Upper lobe of right lung (tissue), 1 donor: ENCODE results near the gene CFAP206. TPM values are rescaled to one million over a fixed set of nuclear protein-coding genes. Genes with fewer than 3 reads are reported as not detected.

Experiments
- ATAC-seq: fragments of 200-7000 bp; cut with Tn5 transposase; one replicate; pipeline ENCODE4 v1.9.1; 2020; ENCODE audit warnings: mild to moderate bottlenecking, moderate library complexity
- DNase-seq: peaks from one replicate; pipeline ENCODE4 v3.0.0-alpha.2; 2020
- H3K27ac ChIP-seq: fragments of 200-600 bp; one replicate; pipeline ENCODE4 v1.8.0; 2022
- H3K27me3 ChIP-seq: fragments of 200-600 bp; one replicate; pipeline ENCODE4 v1.8.0; 2022; ENCODE audit warnings: mild to moderate bottlenecking
- H3K36me3 ChIP-seq: fragments of 200-600 bp; one replicate; pipeline ENCODE4 v1.8.0; 2022
- H3K4me1 ChIP-seq: fragments of 200-600 bp; one replicate; pipeline ENCODE4 v1.8.0; 2022
- H3K4me3 ChIP-seq: fragments of 200-600 bp; one replicate; pipeline ENCODE4 v1.8.0; 2022; ENCODE audit warnings: mild to moderate bottlenecking
- H3K9me3 ChIP-seq: fragments of 200-600 bp; one replicate; pipeline ENCODE4 v1.8.0; 2022
- CTCF ChIP-seq: fragments of 200-600 bp; IDR thresholded peaks from one replicate; pipeline ENCODE4 v1.8.0; 2022; ENCODE audit warnings: antibody characterized with exemption
- intact Hi-C: fragments of 100-400 bp; cut with DNase I; formaldehyde crosslinking; loops from one replicate; pipeline ENCODE4 v1.11.0; 2022
- total RNA-seq: library from RNA; stranded (reverse); fragmentation: NEBNext Ultra II Directional; extraction: Animal tissue kit (Norgen Biotek cat#: 25700); gene quantifications from one replicate; pipeline ENCODE4 v1.2.1, GENCODE V29; 2021
- donor health status: DM: no; HTN: yes; CAD: no; lungs with severe emphysema.

Gene CFAP206
- total RNA-seq, 1 donor from 2014 or later, result 0.26 TPM

GRCh38 chr6:87465051-87465450, 57.3 kb downstream of the CFAP206 start:
- TF ChIP-seq CTCF, result no peak
- Histone ChIP-seq H3K4me1 (no peaks in the 10 kb centered on the region), H3K27me3 (no peaks in the 10 kb centered on the region), H3K4me3 (no peak overlapping the region), H3K36me3 (no peaks in the 10 kb centered on the region), H3K27ac (no peak overlapping the region), H3K9me3 (no peaks in the 10 kb centered on the region)
- no peak for DNase-seq
- intact Hi-C loops, result no loop called here
- ATAC-seq, result no peak

GRCh38 chr6:87472525-87473418, 65.0 kb downstream of the CFAP206 start, which contains the start of gene SLC35A1:
Gene SLC35A1, plus strand, starts transcription at chr6:87472974. Its CDS starts 30 bp downstream, at chr6:87473004.
- Histone ChIP-seq H3K9me3 (no peaks in the 10 kb centered on the region), H3K36me3 (peaks cover 6% of the 10 kb centered on the region), H3K4me1 (peaks cover 22% of the 10 kb centered on the region), H3K27ac (peak within 1 kb of the TSS; percentile 95), H3K4me3 (peak within 1 kb of the TSS; percentile 93), H3K27me3 (no peaks in the 10 kb centered on the region)
- peak; percentile 37 for TF ChIP-seq CTCF
- peak; percentile 95 for DNase-seq
- ATAC-seq, result peak; percentile 99
- intact Hi-C loops, result no loop called here

GRCh38 chr6:87473419-87473903, 65.7 kb downstream of the CFAP206 start:
- Histone ChIP-seq H3K9me3 (no peaks in the 10 kb centered on the region), H3K36me3 (peaks cover 13% of the 10 kb centered on the region), H3K4me3 (peak overlapping the region; percentile 93), H3K4me1 (peaks cover 22% of the 10 kb centered on the region), H3K27ac (peak overlapping the region; percentile 95), H3K27me3 (no peaks in the 10 kb centered on the region)
- DNase-seq (no peak), ATAC-seq (peak; percentile 69)
- intact Hi-C loops, result no loop called here
- TF ChIP-seq CTCF, result no peak

GRCh38 chr6:87481931-87482330, 74.2 kb downstream of the CFAP206 start:
- TF ChIP-seq CTCF, result no peak
- no peak overlapping the region for H3K4me3 ChIP-seq
- peak overlapping the region; percentile 14 for H3K27ac ChIP-seq
- peaks cover 4% of the 10 kb centered on the region for H3K4me1 ChIP-seq
- H3K36me3 ChIP-seq, result peaks cover 17% of the 10 kb centered on the region
- DNase-seq (no peak), ATAC-seq (no peak)
- no peaks in the 10 kb centered on the region for H3K27me3 ChIP-seq
- no peaks in the 10 kb centered on the region for H3K9me3 ChIP-seq
- intact Hi-C loops, result no loop called here

- intact Hi-C loops, result no loop called here
Measured at GRCh38 chr6:87482366-87482765, 74.6 kb downstream of the CFAP206 start.

More at GRCh38 chr6:87482366-87482765, 74.6 kb downstream of the CFAP206 start:
- H3K4me1 ChIP-seq, result peaks cover 4% of the 10 kb centered on the region
- no peaks in the 10 kb centered on the region for H3K9me3 ChIP-seq
- TF ChIP-seq CTCF, result no peak
- ATAC-seq (peak; percentile 81), DNase-seq (no peak)
- peaks cover 15% of the 10 kb centered on the region for H3K36me3 ChIP-seq
- peak overlapping the region; percentile 14 for H3K27ac ChIP-seq
- H3K27me3 ChIP-seq, result no peaks in the 10 kb centered on the region
- no peak overlapping the region for H3K4me3 ChIP-seq
